ENCODE results near the gene CFAP157.

- TF ChIP-seq POLR2AphosphoS5 (IDR thresholded peaks at IDR 0.05; ENCODE audit: insufficient read depth, low read depth, low read length) (no peak), POLR2A (IDR thresholded peaks at IDR 0.05; ENCODE audit: low read depth, low read length) (no peak), FOS (IDR thresholded peaks at IDR 0.05; ENCODE audit: borderline replicate concordance, insufficient read depth, low read length) (no peak), EZH2 (IDR thresholded peaks at IDR 0.05; ENCODE audit: borderline replicate concordance, low read depth, low read length, severe bottlenecking) (no peak), MYC (IDR thresholded peaks at IDR 0.05; ENCODE audit: low read depth, low read length) (no peak), MAX (IDR thresholded peaks at IDR 0.05; ENCODE audit: insufficient read depth, insufficient read length) (no peak), JUN (IDR thresholded peaks at IDR 0.05; ENCODE audit: borderline replicate concordance, insufficient read depth, insufficient read length, low read depth) (no peak)
- TF ChIP-seq, protein P1, sequence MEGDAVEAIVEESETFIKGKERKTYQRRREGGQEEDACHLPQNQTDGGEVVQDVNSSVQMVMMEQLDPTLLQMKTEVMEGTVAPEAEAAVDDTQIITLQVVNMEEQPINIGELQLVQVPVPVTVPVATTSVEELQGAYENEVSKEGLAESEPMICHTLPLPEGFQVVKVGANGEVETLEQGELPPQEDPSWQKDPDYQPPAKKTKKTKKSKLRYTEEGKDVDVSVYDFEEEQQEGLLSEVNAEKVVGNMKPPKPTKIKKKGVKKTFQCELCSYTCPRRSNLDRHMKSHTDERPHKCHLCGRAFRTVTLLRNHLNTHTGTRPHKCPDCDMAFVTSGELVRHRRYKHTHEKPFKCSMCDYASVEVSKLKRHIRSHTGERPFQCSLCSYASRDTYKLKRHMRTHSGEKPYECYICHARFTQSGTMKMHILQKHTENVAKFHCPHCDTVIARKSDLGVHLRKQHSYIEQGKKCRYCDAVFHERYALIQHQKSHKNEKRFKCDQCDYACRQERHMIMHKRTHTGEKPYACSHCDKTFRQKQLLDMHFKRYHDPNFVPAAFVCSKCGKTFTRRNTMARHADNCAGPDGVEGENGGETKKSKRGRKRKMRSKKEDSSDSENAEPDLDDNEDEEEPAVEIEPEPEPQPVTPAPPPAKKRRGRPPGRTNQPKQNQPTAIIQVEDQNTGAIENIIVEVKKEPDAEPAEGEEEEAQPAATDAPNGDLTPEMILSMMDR (IDR thresholded peaks at IDR 0.05; ENCODE audit: extremely low read depth in 1 of 2, insufficient read depth in 1 of 2, low read depth in 1 of 2, low read length in 2 of 2): no peak
Observed at GRCh38 chr9:127706836-127707241, at the start of gene CFAP157.

All from endothelial cell of umbilical vein (primary cell).